ENCODE results near the gene CHST8.

CHST8 gene

GRCh38 chr19:33737681-33738371 lies 116.1 kb downstream of the CHST8 start:
- no peak for DNase-seq (ENCODE audit: low read depth)

GRCh38 chr19:33740811-33741396 lies 119.2 kb downstream of the CHST8 start:
- no peak for DNase-seq (ENCODE audit: low read depth)

GRCh38 chr19:33745297-33745696 lies 123.5 kb downstream of the CHST8 start:
- DNase-seq (ENCODE audit: low read depth), result no peak

GRCh38 chr19:33746159-33746558 lies 124.4 kb downstream of the CHST8 start:
- DNase-seq (ENCODE audit: low read depth), result no peak

GRCh38 chr19:33747273-33747672 lies 125.5 kb downstream of the CHST8 start:
- no peak for DNase-seq (ENCODE audit: low read depth)

- DNase-seq (ENCODE audit: low read depth), result no peak
These were observed 126.5 kb downstream of the CHST8 start for GRCh38 chr19:33748231-33748630.

- DNase-seq (ENCODE audit: low read depth), result no peak
These were observed 127.3 kb downstream of the CHST8 start for GRCh38 chr19:33749016-33749415.

GRCh38 chr19:33749619-33750175 lies 127.9 kb downstream of the CHST8 start:
- no peak for DNase-seq (ENCODE audit: low read depth)

GRCh38 chr19:33750587-33751435 lies 129.1 kb downstream of the CHST8 start:
- DNase-seq (ENCODE audit: low read depth), result no peak

GRCh38 chr19:33751436-33751770 lies 129.7 kb downstream of the CHST8 start:
- no peak for DNase-seq (ENCODE audit: low read depth)

GRCh38 chr19:33752018-33752800 lies 130.5 kb downstream of the CHST8 start:
- no peak for DNase-seq (ENCODE audit: low read depth)

GRCh38 chr19:33752945-33753344 lies 131.2 kb downstream of the CHST8 start:
- DNase-seq (ENCODE audit: low read depth), result no peak

GRCh38 chr19:33754361-33754760 lies 132.6 kb downstream of the CHST8 start:
- no peak for DNase-seq (ENCODE audit: low read depth)

GRCh38 chr19:33755099-33756035 lies 133.6 kb downstream of the CHST8 start:
- DNase-seq (ENCODE audit: low read depth), result no peak

GRCh38 chr19:33756177-33756576 lies 134.4 kb downstream of the CHST8 start:
- DNase-seq (ENCODE audit: low read depth), result no peak

GRCh38 chr19:33758541-33759013 lies 136.8 kb downstream of the CHST8 start:
- DNase-seq (ENCODE audit: low read depth), result no peak

GRCh38 chr19:33759356-33759755 lies 137.6 kb downstream of the CHST8 start:
- no peak for DNase-seq (ENCODE audit: low read depth)

GRCh38 chr19:33763633-33764371 lies 142.0 kb downstream of the CHST8 start:
- no peak for DNase-seq (ENCODE audit: low read depth)

- no peak for DNase-seq (ENCODE audit: low read depth)
These were observed 144.9 kb downstream of the CHST8 start for GRCh38 chr19:33766623-33767022.

- no peak for DNase-seq (ENCODE audit: low read depth)
These were observed 146.2 kb downstream of the CHST8 start for GRCh38 chr19:33767898-33768413.
